Stimulated activated naive CD4-positive, alpha-beta T cell (primary cell): ENCODE data around the gene CADPS.

ENCODE experiments used
- DNase-seq, 6 experiments: peaks; one replicate each; lab custom pipeline; 2025; lab: John Stamatoyannopoulos, UW

CADPS gene

DNA sequence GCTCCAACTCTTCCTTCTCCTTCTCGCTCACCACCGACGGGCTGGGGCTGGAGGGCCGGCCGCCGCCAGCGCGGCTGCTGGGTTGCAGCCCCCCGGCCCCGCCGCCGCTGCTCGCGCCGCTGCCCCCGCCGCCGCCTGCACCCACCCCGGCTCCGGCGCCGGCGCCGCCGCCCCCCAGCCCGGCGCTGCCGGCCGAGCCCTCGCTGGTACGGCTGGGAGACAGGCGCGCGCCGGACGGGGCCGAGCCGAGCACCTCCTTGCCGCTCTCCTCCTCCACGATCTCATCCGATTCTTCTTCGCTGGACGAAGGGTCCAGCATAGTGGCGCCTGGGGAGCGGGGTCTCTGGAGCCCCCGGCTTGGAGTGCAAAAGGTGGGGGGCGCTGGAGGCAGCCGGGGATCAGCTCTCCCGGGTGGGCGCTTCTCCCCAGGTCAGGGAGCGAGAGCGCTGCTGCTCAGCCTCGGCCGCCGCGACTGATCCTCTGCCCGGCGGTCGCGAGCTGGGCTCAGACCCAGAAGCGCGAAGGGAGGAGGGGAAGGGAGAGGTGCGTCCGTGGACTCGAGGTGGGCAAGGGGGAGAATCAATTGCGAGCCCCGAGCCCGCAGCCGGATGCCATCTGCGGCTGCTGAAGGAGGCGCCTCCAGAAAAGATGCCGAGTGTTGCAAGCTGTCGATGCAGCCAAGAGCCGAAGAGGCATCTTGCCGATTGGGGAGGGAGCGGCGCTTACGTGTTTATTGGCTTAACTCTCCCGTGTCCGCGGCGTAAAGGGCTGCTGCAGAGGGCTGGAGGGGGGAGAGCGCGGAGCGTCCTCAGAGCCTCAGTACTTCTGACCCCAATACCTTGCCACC is at the start of gene CADPS:
TSS of gene CADPS (minus strand) at position 706 of the 847 bp plus-strand sequence. CDS start at position 319, 387 bp downstream.
- DNase-seq: no peak

GRCh38 chr3:62923066-62923465 is 47.9 kb upstream of the CADPS start:
- DNase-seq: no peak

GRCh38 chr3:62922326-62922725 is 47.1 kb upstream of the CADPS start:
- no peak for DNase-seq

GRCh38 chr3:62920466-62920784 is 45.2 kb upstream of the CADPS start:
- no peak for DNase-seq

GRCh38 chr3:62919784-62920465 is 44.7 kb upstream of the CADPS start:
- no peak for DNase-seq

DNA sequence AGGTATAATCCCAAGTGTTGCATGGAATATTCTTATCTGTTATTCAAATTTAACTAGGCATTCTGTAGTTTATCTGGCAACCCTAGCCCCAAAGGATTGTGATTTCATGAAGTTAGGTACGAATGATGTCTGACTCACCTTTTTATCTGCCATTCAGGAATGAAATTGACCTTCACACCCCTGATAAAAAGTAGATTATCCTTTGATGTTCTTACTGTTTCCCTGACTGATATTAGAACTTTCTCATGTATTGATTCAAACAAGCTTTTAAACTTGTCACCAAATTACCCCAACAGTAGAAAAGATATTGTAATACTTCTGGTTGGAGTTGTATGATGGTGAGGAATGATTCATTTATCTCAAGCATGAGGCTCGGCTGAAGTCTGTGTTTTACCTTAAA is 43.6 kb upstream of the CADPS start:
- DNase-seq: no peak

GRCh38 chr3:62918131-62918530 is 42.9 kb upstream of the CADPS start:
- DNase-seq: no peak

GRCh38 chr3:62911526-62911925 is 36.3 kb upstream of the CADPS start:
- no peak for DNase-seq

DNA sequence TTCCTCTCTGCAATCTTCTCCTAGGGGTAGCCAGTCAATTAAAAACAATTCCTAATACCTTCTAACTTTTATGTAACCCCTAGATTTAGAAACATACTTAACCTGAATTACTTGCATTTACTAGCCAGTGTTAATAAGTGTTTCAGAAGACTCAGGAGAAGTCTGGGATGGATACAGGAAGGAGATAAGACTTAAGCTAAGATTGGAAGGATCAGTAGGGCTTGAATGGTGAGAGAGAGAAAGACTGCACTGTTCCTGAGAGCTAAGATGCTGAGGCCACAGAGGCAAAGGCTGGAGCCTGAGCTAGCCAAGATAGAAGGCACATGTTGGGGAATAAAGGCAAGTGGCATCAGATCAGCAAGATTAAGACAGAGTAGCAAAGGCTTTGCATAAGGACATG is 30.1 kb upstream of the CADPS start:
- no peak for DNase-seq

DNA sequence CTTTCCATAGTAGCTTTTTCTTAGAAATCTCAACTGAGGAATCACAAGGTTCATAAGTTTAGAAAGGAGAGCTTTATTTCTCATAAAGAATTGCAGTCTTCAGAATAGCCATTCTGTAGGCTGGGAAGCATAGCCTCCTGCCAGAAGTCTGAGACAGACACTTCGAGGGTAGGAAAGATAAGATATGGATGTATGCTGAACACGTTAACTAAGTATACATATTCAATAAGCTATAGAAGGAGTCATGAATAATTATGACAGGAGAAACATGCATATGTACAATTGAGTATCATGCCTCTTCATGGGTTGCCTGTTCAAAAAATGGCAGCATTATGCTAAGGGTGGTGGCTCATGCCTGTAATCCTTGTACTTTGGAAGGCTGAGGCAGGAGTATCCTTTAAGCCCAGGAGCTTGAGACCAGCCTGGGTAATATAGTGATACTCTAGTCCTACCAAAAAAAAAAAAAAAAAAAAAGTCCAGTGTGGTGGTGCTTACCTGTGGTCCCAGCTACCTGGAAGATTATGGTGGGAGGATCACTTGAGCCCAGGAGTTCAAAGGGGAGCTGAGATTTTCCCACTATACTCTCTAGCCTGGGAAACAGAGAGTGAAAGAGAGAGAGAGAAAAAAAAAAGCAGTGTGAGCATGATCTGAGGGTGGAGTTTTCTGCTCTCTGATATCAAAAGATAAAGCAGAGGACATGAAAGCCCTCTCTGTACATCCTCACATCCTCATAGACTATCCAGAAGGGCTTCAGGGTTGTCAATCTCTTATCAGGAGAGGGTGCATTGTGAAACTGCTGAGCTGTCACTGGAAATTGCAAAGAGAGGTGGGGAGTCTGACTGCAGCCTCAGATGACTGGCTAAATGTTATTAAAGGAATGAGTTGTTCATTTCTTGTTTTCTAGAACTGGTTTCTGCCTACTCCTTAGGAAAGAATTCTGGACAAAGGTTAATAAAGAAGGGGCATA is 23.6 kb upstream of the CADPS start:
- DNase-seq: no peak

DNA sequence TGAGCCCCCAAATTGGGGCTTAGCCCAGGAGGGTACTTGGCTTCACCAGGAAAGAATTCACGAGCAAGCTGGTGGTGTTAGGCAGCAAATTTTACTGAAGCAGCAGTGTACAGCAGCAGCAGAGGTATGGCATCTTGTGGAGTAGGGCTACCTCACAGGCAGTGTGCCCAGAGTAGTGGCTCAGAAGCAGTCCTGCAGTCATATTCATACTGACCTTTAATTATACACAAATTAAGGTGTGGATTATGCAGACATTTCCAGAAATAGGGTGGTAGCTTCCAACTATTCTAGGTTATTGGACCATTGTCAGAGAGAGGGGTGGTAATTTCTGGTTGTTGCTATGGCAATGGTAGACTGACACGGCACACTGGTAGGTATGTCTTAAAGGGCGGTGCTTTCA is 20.7 kb upstream of the CADPS start:
- no peak for DNase-seq

GRCh38 chr3:62892951-62893350 is 17.7 kb upstream of the CADPS start:
- DNase-seq: no peak

DNA sequence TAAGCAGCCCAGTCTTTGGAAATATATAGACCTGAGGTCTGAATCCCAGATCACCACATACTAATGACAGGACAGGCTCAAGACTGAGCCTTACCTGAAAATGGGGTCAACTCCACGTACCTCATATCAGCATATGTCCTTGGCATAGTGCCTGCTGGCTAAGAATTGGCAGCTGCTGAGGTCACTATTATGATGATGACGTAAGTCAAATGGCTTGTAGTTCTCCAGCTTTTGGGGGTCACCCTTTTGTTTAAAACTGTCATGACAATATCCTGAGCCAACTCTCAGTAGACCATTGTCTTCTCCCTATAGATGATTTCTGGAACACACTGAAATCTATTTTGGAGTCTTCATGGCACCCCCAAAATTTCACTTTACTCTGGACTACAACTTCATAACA is 16.8 kb upstream of the CADPS start:
- no peak for DNase-seq

DNA sequence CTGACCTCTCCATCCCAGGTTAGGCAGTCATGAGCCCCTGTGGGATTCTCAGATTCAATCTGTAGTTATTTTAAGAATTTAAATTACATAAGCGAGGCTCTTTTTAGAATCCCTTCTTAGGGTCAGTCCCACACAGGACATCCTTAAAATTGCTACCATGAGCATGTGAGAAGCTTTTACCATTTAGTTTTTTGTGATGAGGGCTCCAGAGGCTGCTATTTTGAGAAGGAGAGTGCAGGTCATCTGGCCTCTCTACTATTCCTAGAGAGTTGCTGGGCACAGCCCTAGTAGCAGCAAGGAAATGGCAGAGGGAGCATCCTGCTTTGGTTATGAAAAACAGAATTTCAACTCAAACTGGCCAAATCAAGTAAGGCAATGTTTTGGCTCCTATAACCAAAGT is 13.6 kb upstream of the CADPS start:
- no peak for DNase-seq

- no peak for DNase-seq
These were observed 13.0 kb upstream of the CADPS start for GRCh38 chr3:62888180-62888579.

DNA sequence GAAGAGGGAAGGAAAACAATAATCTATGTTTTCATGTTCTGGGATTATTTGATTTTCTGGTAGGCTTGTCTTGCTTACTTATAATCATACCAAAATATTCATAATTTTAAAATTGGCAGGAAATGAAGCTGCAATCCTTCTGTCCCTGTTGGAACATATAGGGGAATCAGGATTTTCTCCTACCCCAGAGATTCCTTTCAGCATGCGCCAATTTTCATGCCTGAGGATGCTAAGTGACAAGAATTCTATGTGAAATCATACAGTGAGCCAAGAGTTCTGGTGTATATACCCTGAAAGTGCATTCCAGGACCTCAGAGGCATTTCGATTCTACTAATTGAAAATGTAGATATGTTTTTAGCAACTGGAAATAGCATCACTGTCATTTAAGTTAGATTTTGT is 9.9 kb upstream of the CADPS start:
- no peak for DNase-seq

- DNase-seq: no peak
These were observed 9.1 kb upstream of the CADPS start for GRCh38 chr3:62884096-62884870.

DNA sequence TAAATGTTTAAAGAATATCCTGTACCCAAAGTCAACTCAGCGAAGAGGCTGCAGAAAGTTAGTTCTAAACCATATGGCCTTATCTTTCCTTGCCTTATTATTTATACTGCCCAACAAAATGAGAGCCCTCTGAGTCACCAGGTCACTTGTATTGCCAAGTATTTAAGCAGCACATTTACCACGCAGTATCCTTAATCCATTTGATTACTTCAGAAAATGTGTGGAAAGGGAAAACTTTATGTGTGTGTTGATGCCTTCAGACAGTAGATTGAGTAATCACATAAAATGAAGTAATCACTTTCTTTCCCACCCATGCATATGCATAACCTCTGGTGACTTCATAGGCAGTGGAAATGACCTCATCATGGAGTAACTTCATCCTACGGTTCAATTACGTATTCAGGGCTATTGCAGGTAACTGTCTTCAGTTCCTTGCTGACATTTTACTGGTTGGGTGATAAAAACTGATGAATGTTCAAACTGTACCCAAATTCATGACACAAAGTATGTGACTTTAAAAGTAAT is 7.5 kb upstream of the CADPS start:
- DNase-seq: no peak

DNA sequence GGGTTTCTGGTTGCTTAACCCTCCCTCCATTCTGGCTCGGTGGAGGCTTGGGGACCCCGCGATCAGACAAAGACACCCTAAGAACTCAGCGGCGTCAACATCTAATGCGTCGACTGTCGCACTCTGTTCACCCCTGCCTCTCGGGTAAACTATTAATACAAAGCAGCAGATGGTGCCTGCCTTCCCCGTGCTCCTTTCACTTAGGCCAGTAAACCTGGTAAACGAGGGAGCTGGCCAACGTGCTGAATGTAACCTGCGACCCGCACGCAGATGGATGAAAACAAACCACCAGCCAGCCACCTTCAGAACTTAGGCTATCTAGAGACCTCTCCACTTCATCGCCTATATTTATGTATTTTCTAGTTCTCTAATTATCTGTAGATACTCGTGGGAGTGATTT is 848 bp upstream of the CADPS start:
- no peak for DNase-seq

GRCh38 chr3:62875558-62876002 is 364 bp upstream of the CADPS start:
- no peak for DNase-seq
